Activated T-helper 9 cell treated with anti-CD3 and anti-CD28 coated beads, Interleukin-2, amount 50 U/mL, for 16 hours (primary cell): ENCODE data around the gene MPP1.

Source experiments
- DNase-seq: peaks from one replicate; pipeline ENCODE4 v3.0.0-alpha.2; 2020; ENCODE audit warnings: low read depth

The MPP1 gene

DNA sequence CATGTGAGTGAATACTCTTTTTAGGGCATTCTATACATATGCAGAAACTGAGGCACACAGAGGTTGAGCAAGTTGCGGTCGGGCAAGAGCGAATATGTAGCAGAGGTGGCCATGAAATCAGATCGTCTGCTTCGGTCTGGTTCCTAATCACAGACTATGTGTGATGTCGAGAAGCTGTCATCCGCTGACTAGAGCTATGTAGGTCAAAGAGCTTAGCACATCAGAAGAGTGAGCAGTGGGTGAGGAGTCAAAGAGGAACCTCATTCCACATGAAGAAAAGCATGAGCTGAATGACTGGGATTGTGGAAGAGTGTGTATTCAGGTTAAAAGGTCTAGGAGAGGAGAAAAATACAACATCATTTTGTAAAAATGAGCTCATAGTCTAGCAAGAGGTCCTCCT lies 73.4 kb downstream of the MPP1 start:
- no peak for DNase-seq

DNA sequence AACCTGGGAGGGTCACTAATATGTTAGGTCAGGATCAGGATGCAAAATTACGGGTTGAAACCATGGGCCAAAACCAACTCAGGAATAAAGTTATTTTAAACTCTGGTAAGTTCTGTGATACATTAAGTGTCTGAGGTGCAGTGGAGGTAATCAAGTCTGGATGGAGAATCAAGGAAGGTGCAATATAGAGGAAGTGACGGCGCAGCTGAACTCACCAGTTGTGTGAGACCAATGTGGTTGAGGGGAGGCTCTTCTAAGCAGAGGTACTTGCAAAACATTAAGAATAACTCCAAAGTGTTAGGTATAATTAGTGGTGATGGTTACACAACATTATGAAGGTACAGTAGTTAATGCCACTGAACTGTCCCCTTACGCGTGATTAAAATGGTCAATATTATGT lies 74.1 kb downstream of the MPP1 start:
- DNase-seq = no peak

DNA sequence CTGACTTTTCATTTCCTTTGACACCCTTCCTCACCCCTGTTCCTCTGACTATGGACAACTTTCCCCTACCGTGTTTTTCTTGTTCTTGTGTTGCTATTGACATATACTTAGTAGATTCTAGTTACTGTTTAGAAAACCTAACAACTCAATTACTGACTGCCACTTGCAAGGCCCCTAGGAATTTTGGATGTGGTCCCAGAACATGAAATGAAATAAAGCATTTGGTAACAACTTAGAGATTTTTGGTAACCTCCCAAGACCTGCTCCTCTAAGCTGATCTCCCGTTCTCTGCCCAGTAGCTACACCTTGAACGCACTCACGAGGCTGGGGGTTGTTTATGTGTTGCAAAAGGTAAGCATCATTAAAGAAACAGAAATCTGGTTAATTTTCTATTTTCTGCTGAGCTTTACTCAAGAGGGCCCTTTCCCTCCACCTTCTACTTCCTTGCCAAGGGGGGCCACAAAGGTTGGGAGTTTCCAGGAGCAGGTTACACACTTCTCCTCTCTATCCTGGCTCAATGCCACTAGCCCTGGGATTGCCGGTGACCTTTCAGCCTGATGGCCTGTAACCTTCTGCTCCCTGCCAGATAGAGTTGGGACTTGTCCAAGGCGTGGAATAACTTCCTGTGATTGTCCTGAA lies 74.9 kb downstream of the MPP1 start:
- DNase-seq = no peak

DNA sequence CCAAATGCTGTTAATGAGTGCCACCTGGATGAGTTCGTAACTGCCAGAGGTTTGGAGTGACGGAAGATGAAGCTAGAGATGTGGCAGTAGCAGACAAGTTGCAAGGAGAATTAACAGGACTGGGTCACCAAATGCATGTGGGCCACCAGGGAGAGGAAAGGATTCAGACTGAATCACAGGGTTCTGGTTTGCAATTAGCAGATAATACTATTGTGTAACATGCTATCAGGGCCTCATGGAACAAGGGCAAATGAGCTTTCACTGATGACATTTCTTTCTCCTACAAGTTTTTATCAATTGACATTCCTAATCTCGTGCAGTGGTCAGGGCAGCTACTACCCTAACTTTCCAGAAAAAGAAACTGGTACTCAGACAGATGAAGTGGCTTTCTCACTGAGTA lies 75.8 kb downstream of the MPP1 start:
- no peak for DNase-seq
